ENCODE measurements around the gene NDUFV2.
"Not testable (repeated sequence)": the region's sequence is repeated elsewhere in the genome, so short reads cannot be mapped to it uniquely, and the experiment has no call there.

NDUFV2 gene

GRCh38 chr18:9157806-9158205 is 55.3 kb downstream of the NDUFV2 start:
- FAIRE-seq: no peak

- no peak for FAIRE-seq
Observed at GRCh38 chr18:9160014-9160413, 57.5 kb downstream of the NDUFV2 start.

- not testable (repeated sequence) for FAIRE-seq
Observed at GRCh38 chr18:9162663-9163062, 60.2 kb downstream of the NDUFV2 start.

- not testable (repeated sequence) for FAIRE-seq
Observed at GRCh38 chr18:9164149-9164548, 61.6 kb downstream of the NDUFV2 start.

GRCh38 chr18:9165883-9166282 is 63.4 kb downstream of the NDUFV2 start:
- FAIRE-seq: not testable (repeated sequence)

- FAIRE-seq: not testable (repeated sequence)
Observed at GRCh38 chr18:9169515-9169914, 67.0 kb downstream of the NDUFV2 start.

GRCh38 chr18:9171919-9172318 is 69.4 kb downstream of the NDUFV2 start:
- FAIRE-seq: not testable (repeated sequence)

GRCh38 chr18:9172506-9173127 is 70.1 kb downstream of the NDUFV2 start:
- FAIRE-seq: no peak

GRCh38 chr18:9173770-9174233 is 71.3 kb downstream of the NDUFV2 start:
- FAIRE-seq: no peak

GRCh38 chr18:9174302-9174701 is 71.8 kb downstream of the NDUFV2 start:
- FAIRE-seq: no peak

GRCh38 chr18:9175115-9175514 is 72.6 kb downstream of the NDUFV2 start:
- FAIRE-seq: no peak

GRCh38 chr18:9177031-9177430 is 74.5 kb downstream of the NDUFV2 start:
- FAIRE-seq: no peak

- no peak for FAIRE-seq
Observed at GRCh38 chr18:9177466-9177865, 75.0 kb downstream of the NDUFV2 start.

- FAIRE-seq: no peak
Observed at GRCh38 chr18:9178557-9178956, 76.1 kb downstream of the NDUFV2 start.

- FAIRE-seq: peak; percentile 61
Observed at GRCh38 chr18:9181275-9181674, 78.8 kb downstream of the NDUFV2 start.

- no peak for FAIRE-seq
Observed at GRCh38 chr18:9182852-9183399, 80.4 kb downstream of the NDUFV2 start.

Data from G401.6 (cell line).